Body of pancreas (tissue), 4 donors: ENCODE data around the gene ERCC4. TPM values are rescaled to one million over a fixed set of nuclear protein-coding genes. Genes with fewer than 3 reads are reported as not detected.
A peak's percentile ranks its signal among the peaks of the same experiment; 100 is the strongest.

Experiments
- ATAC-seq: fragments of 150-250 bp; one replicate; pipeline ENCODE4 v1.9.1; 2016
- DNase-seq, 4 donors: peaks; one replicate each; pipeline ENCODE4 v3.0.0-alpha.2; 2019
- H3K27ac ChIP-seq, 4 donors: fragments of 200-600 bp; sonication (generic); 1 replicate in 3 of 4; 2 replicates in 1 of 4; pipeline versions ENCODE4 v1.5.1 to v1.6.1; 2016 to 2019; ENCODE audit warnings: mild to moderate bottlenecking in 1 of 4, mixed read lengths in 1 of 4, moderate library complexity in 1 of 4
- H3K27me3 ChIP-seq, 2 donors: fragments of 200-600 bp; sonication (generic); one replicate each; pipeline ENCODE4 v1.6.0; 2016; ENCODE audit warnings: mild to moderate bottlenecking in 1 of 2
- H3K36me3 ChIP-seq, 2 donors: fragments of 200-600 bp; sonication (generic); replicated peaks in 1 of 2; 2 replicates each; pipeline ENCODE4 v1.5.1; 2016; ENCODE audit warnings: low read depth in 2 of 2; ENCODE audit not compliant: insufficient read depth in 1 of 2
- H3K4me1 ChIP-seq: fragments of 200-600 bp; sonication (generic); one replicate; pipeline ENCODE4 v1.6.0; 2016
- H3K4me3 ChIP-seq, 2 donors: fragments of 200-600 bp; sonication (generic); 1 replicate in 1 of 2; 2 replicates in 1 of 2; pipeline ENCODE4 v1.5.1; 2016 to 2019
- H3K9me3 ChIP-seq, 3 donors: fragments of 200-600 bp; sonication (generic); 1 replicate in 2 of 3; 2 replicates in 1 of 3; pipeline ENCODE4 v1.5.1; 2016
- POLR2A ChIP-seq, 3 donors: fragments of 450-650 bp; IDR thresholded peaks; one replicate each; pipeline ENCODE4 v1.6.1; 2016; ENCODE audit warnings: antibody characterized with exemption in 3 of 3, mild to moderate bottlenecking in 2 of 3
- WGBS, 2 donors: methylation state at CpG; one replicate each; pipeline ENCODE4 v1.1.5; 2017; 5-methylcytosine and 5-hydroxymethylcytosine counted together
- intact Hi-C: fragments of 100-400 bp; cut with DNase I; formaldehyde crosslinking; loops from one replicate; pipeline ENCODE4 v1.15.1; 2023
- total RNA-seq, 2 donors: library from RNA; depleted of rRNA; stranded (reverse); fragments of >200 nt; gene quantifications; one replicate each; pipeline ENCODE4 v1.1.0, GENCODE V29; 2016
- TF ChIP-seq, protein P1 (sequence below), 7 experiments: fragments of 450-650 bp in 4 of 7; fragments of 200-600 bp in 3 of 7; sonication (generic) in 3 of 7; IDR thresholded peaks; one replicate each; pipeline ENCODE4 v1.5.1; 2016 to 2019; ENCODE audit warnings: antibody characterized with exemption in 7 of 7

The ERCC4 gene
- total RNA-seq = 1 to 10 TPM; 9.2 to 9.9 TPM

DNA sequence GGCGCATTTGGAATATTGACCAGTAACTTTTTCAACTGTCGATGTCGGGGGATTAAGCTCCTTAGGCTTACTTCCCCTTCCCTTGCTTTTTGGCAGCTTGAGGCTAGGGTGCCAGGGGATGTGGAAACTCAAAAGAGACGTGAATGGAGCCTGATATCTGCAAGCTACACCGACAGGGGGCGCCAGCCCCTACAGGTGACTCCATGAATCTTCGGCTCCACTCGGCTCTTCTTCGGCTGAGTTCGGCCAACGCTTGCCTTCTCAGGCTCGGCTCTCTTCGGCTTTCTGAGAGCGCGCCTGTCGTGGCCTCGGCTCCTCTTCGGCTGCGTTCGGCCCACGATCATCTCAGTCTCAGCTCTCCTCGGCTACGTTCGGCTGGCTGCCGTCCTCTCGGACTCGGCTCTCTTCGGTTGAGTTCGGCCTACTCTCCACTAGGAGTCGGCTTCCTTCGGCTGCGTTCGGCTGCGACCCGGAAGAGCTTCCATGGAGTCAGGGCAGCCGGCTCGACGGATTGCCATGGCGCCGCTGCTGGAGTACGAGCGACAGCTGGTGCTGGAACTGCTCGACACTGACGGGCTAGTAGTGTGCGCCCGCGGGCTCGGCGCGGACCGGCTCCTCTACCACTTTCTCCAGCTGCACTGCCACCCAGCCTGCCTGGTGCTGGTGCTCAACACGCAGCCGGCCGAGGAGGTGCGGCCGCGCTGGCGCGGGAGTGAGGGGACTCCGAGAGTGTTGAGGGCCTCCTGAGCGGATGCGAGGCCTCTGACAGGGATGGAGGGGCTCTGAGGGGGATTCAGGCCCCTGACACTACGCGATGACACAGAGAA lies at the start of gene ERCC4:
Gene ERCC4, plus strand, starts transcription at position 472 of the 827 bp plus-strand sequence. Its CDS starts 12 bp downstream, at position 484.
- DNase-seq (peak; percentile 99 to 100 (median 100)), ATAC-seq (peak; percentile 98)
- H3K4me1 ChIP-seq = peaks cover 36% of the 10 kb centered on the region
- H3K4me3 ChIP-seq = peak within 1 kb of the TSS; percentile 75 to 79
- H3K27me3 ChIP-seq = no peaks in the 10 kb centered on the region
- no peaks in the 10 kb centered on the region for H3K9me3 ChIP-seq
- 0% methylated on average over 20 to 64 of the region's 64 CpGs for WGBS, 2 donors
- no peaks in the 10 kb centered on the region for H3K36me3 ChIP-seq
- H3K27ac ChIP-seq = peak within 1 kb of the TSS; percentile 68 to 91 (median 82)
- TF ChIP-seq, protein P1, sequence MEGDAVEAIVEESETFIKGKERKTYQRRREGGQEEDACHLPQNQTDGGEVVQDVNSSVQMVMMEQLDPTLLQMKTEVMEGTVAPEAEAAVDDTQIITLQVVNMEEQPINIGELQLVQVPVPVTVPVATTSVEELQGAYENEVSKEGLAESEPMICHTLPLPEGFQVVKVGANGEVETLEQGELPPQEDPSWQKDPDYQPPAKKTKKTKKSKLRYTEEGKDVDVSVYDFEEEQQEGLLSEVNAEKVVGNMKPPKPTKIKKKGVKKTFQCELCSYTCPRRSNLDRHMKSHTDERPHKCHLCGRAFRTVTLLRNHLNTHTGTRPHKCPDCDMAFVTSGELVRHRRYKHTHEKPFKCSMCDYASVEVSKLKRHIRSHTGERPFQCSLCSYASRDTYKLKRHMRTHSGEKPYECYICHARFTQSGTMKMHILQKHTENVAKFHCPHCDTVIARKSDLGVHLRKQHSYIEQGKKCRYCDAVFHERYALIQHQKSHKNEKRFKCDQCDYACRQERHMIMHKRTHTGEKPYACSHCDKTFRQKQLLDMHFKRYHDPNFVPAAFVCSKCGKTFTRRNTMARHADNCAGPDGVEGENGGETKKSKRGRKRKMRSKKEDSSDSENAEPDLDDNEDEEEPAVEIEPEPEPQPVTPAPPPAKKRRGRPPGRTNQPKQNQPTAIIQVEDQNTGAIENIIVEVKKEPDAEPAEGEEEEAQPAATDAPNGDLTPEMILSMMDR (IDR thresholded peaks at IDR 0.05) = peak; percentile 75 to 98 (median 95)
- TF ChIP-seq POLR2A (IDR thresholded peaks at IDR 0.05) = peak; percentile 75 to 96 (median 90)
- intact Hi-C loops = loop anchor here (5.0 to 10.0 kb wide), 3 partner anchors 55 to 362 kb away; no protein-coding TSS in a partner anchor

DNA sequence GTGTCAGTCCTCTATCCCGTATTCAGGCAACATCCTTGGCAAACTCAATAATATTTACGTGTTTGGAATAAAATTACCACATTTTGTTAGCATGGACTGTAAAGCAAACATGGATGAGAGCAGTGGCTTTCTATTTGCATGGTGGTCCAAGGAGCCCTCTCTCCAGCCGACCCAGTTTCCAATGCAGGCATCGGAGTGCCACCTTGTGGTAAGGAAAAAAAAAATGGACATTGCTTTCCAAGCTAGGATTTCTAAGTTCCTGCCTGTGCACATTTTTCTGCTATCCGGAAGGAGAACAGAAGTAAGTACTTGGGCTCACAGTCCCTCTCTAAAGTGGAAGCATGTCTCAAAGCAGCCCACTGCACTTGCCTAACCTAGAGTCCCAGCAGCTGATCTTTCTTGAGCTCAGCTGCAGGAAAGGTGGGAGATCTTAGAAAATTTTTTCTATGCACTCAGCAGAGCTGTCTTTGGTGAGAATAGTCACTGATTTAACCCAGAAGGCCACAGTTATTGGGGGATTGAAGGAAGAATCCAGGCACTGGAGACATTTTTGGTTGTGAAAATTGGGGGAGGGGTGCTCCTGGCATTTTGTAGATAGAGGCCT lies 46.0 kb upstream of the ERCC4 start:
- WGBS, 2 donors = 24 to 28% methylated on average over 5 of the region's 5 CpGs
- intact Hi-C loops = no loop called here
- no peak for TF ChIP-seq POLR2A (IDR thresholded peaks at IDR 0.05)
- TF ChIP-seq, protein P1 (IDR thresholded peaks at IDR 0.05) = peak in 6 of 7 experiments; percentile 7 to 33 (median 23)
- H3K36me3 ChIP-seq = no peaks in the 10 kb centered on the region
- H3K27ac ChIP-seq = no peak overlapping the region
- H3K4me3 ChIP-seq = no peak overlapping the region
- H3K4me1 ChIP-seq = no peaks in the 10 kb centered on the region
- no peak for DNase-seq
- ATAC-seq = no peak
- no peaks in the 10 kb centered on the region for H3K9me3 ChIP-seq
- H3K27me3 ChIP-seq = no peaks in the 10 kb centered on the region

DNA sequence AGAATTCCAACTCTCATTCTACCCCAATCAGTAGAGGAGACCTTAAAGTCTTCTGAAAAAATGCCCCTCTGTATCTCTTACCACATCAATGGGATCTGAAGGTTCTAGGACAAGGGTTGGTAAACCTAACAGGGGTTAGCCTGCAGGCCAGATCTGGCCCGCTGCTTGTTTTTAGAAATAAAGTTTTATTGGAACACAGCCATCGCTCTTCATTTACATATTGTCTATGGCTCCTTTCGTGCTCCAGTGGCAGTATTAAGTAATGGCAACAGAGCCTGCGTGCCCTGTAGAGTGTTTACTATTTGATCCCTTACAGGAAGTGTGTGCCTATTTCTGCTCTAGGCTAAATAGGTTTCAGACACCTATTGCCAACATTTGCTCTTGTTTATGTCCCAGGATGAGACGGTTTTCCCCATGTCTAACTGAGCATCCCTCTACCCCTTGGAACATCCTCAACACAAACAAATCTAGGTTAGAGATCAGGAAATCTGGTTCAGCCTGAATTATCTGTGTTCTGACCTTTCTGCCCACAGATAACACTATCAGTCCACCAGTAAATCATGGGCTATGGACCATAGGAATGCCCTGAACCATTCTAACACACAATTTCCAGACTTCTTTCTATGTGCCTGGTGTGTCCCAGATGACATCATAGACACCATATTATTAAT lies 44.2 kb upstream of the ERCC4 start:
- WGBS, 2 donors = 75 to 88% methylated on average over 5 of the region's 5 CpGs
- no peaks in the 10 kb centered on the region for H3K9me3 ChIP-seq
- no peaks in the 10 kb centered on the region for H3K36me3 ChIP-seq
- H3K4me1 ChIP-seq = no peaks in the 10 kb centered on the region
- H3K27ac ChIP-seq = no peak overlapping the region
- no peak overlapping the region for H3K4me3 ChIP-seq
- TF ChIP-seq, protein P1 (IDR thresholded peaks at IDR 0.05) = no peak
- TF ChIP-seq POLR2A (IDR thresholded peaks at IDR 0.05) = no peak
- ATAC-seq (no peak), DNase-seq (no peak)
- intact Hi-C loops = no loop called here
- no peaks in the 10 kb centered on the region for H3K27me3 ChIP-seq

DNA sequence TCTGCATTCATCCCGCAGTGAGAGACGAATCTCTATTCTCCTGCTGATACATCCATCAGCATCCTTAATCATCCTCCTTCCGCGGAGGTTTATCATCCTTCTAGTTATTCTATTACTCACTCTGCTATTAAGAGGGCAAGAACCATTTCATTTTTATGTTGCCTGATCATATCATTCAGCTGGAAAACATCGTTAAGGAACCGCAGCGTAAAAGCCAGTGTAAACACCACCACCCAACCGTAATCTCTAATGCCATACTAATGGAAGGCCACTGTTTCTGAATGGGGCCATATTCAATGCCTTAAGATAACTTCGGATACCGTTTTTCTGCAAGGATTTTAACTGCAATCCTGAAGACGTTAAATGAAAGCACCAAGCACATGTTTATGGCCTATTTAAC lies 36.7 kb upstream of the ERCC4 start:
- WGBS, 2 donors = 68 to 79% methylated on average over 11 of the region's 11 CpGs
- intact Hi-C loops = no loop called here

More for the DNA sequence above, 36.7 kb upstream of the ERCC4 start:
- TF ChIP-seq, protein P1 (IDR thresholded peaks at IDR 0.05) = no peak
- TF ChIP-seq POLR2A (IDR thresholded peaks at IDR 0.05) = no peak
- Histone ChIP-seq H3K27ac (no peak overlapping the region), H3K27me3 (no peaks in the 10 kb centered on the region), H3K4me3 (no peak overlapping the region), H3K36me3 (no peaks in the 10 kb centered on the region), H3K9me3 (peaks cover 0 to 8% (median 0%) of the 10 kb centered on the region in 3 donors), H3K4me1 (no peaks in the 10 kb centered on the region)
- ATAC-seq (no peak), DNase-seq (no peak)
